Kidney (tissue), 14 donors: ENCODE data around the gene TFB1M. TPM values are rescaled to one million over a fixed set of nuclear protein-coding genes. Genes with fewer than 3 reads are reported as not detected.

Experiments
- DNase-seq, 5 donors: peaks; one replicate each; pipeline ENCODE4 v3.0.0-alpha.2; 2013 to 2020
- FAIRE-seq: peaks from 2 replicates; lab custom pipeline; 2012; peaks lifted over from hg19 to GRCh38; lab: Jason Lieb, UNC
- H3K27ac ChIP-seq, 2 donors: one replicate each; pipeline ENCODE4 v1.7.0; 2013; ENCODE audit warnings: low read depth in 2 of 2, low read length in 2 of 2, inconsistent platforms in 1 of 2
- H3K27me3 ChIP-seq: one replicate; pipeline ENCODE4 v1.7.1; 2013; ENCODE audit warnings: low read length, inconsistent platforms; ENCODE audit not compliant: control insufficient read depth, insufficient read depth
- H3K36me3 ChIP-seq, 3 donors: one replicate each; pipeline versions ENCODE4 v1.7.0 to v1.7.1; 2013; ENCODE audit warnings: low read length in 3 of 3, control low read depth in 1 of 3, inconsistent platforms in 1 of 3; ENCODE audit not compliant: insufficient read depth in 3 of 3, control insufficient read depth in 2 of 3
- H3K4me1 ChIP-seq, 3 donors: one replicate each; pipeline versions ENCODE4 v1.7.0 to v1.7.1; 2013; ENCODE audit warnings: low read length in 3 of 3, inconsistent platforms in 1 of 3, low read depth in 1 of 3; ENCODE audit not compliant: control insufficient read depth in 2 of 3, insufficient read depth in 2 of 3
- H3K4me3 ChIP-seq, 3 donors: one replicate each; pipeline versions ENCODE4 v1.7.0 to v1.8.1; 2013; ENCODE audit warnings: low read length in 3 of 3, control low read depth in 1 of 3, inconsistent platforms in 1 of 3
- H3K9ac ChIP-seq, 3 donors: one replicate each; pipeline versions ENCODE4 v1.7.0 to v1.7.1; 2013; ENCODE audit warnings: low read length in 3 of 3, control low read depth in 1 of 3, inconsistent platforms in 1 of 3
- H3K9me3 ChIP-seq, 3 donors: one replicate each; pipeline versions ENCODE4 v1.7.0 to v1.7.1; 2013; ENCODE audit warnings: low read length in 3 of 3, control low read depth in 1 of 3, inconsistent platforms in 1 of 3; ENCODE audit not compliant: control insufficient read depth in 2 of 3, insufficient read depth in 1 of 3
- intact Hi-C: fragments of 100-400 bp; cut with DNase I; formaldehyde crosslinking; loops from one replicate; pipeline ENCODE4 v1.11.1; 2022
- polyA plus RNA-seq: library from polyadenylated mRNA; stranded (reverse); fragments of 350-450 nt; fragmentation: Illumina TruSeq; extraction: RNeasy Lipid Tissue Mini Kit (QIAGEN cat#74804); gene quantifications from one replicate; pipeline ENCODE4 v1.2.3, GENCODE V29; 2014; ENCODE audit warnings: low read depth, low replicate concordance; ENCODE audit not compliant: insufficient read depth
- total RNA-seq: library from RNA; stranded (reverse); fragmentation: NEBNext Ultra II Directional; extraction: Animal tissue kit (Norgen Biotek cat#: 25700); gene quantifications from one replicate; pipeline ENCODE4 v1.2.1, GENCODE V29; 2021
- TF ChIP-seq, protein P1 (sequence below): IDR thresholded peaks from 3 replicates; pipeline ENCODE4 v1.5.1; 2012; ENCODE audit warnings: mild to moderate bottlenecking, moderate library complexity, borderline replicate concordance; ENCODE audit not compliant: insufficient read depth; ENCODE audit errors: extremely low read depth
- donor health status: control.
- donor health status: control.
- donor health status: control.
- donor health status: control.
- donor health status: control.
- donor health status: DM: yes; HTN: yes; CAD: no.
- donor health status: Normal renal cell carcinoma (clear cell type).

The TFB1M gene
- total and polyA plus RNA-seq, 2 donors from 2014 or later, result 16.3 to 28.1 TPM

DNA sequence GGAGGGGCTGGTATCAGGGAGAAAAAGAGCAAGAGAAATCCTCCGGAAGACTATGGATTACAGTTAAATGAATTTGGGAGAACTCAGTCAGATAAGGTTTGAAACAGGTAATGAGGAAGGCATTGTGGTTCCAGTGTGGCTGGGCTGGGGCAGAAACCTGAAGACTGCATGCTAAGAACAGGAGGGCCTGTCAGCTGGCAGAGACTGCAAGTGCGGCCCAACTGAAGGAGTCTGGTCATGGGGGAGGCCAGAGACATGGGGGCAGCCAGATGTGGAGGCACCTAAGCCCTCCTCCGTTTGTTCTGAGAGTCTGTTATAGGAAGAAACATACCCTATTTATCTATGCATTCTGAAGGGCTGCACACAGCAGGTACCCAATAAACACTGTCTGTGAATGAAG, 16.6 kb downstream of the TFB1M start:
- Histone ChIP-seq H3K4me1 (no peaks in the 10 kb centered on the region), H3K9me3 (no peaks in the 10 kb centered on the region), H3K4me3 (no peak overlapping the region), H3K27me3 (no peaks in the 10 kb centered on the region), H3K27ac (no peak overlapping the region), H3K9ac (no peak overlapping the region), H3K36me3 (peaks cover under 1 to 7% (median 3%) of the 10 kb centered on the region in 3 donors)
- TF ChIP-seq, protein P1, sequence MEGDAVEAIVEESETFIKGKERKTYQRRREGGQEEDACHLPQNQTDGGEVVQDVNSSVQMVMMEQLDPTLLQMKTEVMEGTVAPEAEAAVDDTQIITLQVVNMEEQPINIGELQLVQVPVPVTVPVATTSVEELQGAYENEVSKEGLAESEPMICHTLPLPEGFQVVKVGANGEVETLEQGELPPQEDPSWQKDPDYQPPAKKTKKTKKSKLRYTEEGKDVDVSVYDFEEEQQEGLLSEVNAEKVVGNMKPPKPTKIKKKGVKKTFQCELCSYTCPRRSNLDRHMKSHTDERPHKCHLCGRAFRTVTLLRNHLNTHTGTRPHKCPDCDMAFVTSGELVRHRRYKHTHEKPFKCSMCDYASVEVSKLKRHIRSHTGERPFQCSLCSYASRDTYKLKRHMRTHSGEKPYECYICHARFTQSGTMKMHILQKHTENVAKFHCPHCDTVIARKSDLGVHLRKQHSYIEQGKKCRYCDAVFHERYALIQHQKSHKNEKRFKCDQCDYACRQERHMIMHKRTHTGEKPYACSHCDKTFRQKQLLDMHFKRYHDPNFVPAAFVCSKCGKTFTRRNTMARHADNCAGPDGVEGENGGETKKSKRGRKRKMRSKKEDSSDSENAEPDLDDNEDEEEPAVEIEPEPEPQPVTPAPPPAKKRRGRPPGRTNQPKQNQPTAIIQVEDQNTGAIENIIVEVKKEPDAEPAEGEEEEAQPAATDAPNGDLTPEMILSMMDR, result no peak
- FAIRE-seq (no peak), DNase-seq (no peak)
- intact Hi-C loops, result no loop called here

DNA sequence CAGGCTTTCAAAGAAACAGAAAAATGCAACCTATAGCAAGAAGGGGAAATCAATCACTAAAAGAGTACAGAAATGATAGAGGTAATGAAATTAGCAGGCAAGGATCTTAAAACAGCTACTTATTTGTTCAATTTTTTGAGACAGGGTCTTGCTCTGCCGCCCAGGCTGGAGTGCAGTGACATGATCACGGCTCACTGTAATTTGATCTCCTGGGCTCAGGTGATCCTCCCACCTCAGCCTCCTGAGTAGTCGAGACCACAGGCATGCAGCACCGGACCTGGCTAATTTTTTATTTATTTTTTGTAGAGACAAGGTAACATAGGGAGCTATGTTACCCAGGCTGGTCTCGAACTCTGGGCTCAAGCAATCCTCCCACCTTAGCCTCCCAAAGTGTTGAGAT, 21.6 kb downstream of the TFB1M start:
- no peak for DNase-seq
- Histone ChIP-seq H3K4me1 (no peaks in the 10 kb centered on the region), H3K27ac (no peak overlapping the region), H3K9ac (no peak overlapping the region), H3K9me3 (no peaks in the 10 kb centered on the region), H3K4me3 (no peak overlapping the region), H3K36me3 (peaks cover 4 to 6% (median 5%) of the 10 kb centered on the region in 3 donors), H3K27me3 (no peaks in the 10 kb centered on the region)
- intact Hi-C loops, result no loop called here
- TF ChIP-seq, protein P1, result no peak
- FAIRE-seq, result no peak

DNA sequence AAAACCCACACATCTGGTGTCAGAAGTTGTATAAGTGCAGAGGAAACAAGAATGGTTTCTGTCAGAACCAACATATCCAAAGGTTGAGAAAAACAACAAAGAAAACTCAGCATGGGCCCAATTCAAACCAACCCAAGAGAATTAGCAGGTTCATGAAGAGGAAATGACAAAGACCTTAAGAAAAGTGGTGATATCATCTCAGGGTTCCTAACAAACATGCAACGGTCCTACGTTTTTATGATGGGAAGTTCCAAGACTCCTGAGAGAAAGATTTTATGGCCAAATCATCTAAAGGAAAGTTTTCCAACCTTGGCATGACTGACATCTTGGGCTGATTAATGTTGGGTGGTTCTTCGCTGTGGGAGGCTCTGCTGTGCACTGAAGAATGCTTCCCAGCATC, 23.0 kb downstream of the TFB1M start:
- H3K27me3 ChIP-seq, result no peaks in the 10 kb centered on the region
- H3K9me3 ChIP-seq, result no peaks in the 10 kb centered on the region
- peaks cover 2 to 6% (median 4%) of the 10 kb centered on the region in 3 donors for H3K36me3 ChIP-seq
- intact Hi-C loops, result no loop called here
- H3K4me1 ChIP-seq, result no peaks in the 10 kb centered on the region
- no peak overlapping the region for H3K9ac ChIP-seq
- no peak overlapping the region for H3K4me3 ChIP-seq
- no peak for DNase-seq
- FAIRE-seq, result no peak
- TF ChIP-seq, protein P1, result no peak
- no peak overlapping the region for H3K27ac ChIP-seq

DNA sequence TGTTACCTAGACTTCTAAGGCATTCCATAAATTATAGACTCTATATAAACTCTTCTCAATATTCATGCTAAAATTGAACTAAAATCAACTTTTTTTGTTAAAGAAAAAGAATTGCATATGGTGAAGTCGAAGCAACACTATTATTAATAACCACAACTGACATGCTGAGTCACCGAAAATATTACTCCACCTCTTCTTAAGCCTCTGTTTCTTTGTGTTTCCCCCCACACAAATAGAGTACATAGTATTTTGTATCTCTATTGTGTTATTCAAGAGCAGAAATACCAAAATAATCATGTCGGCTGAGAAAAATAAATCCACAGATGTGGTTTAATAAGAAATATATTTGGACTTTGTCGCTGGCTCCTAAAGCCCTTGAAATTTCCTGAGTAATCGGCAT, 23.8 kb downstream of the TFB1M start:
- Histone ChIP-seq H3K27ac (no peak overlapping the region), H3K9me3 (no peaks in the 10 kb centered on the region), H3K4me1 (no peaks in the 10 kb centered on the region), H3K4me3 (no peak overlapping the region), H3K36me3 (peaks cover 2 to 6% (median 4%) of the 10 kb centered on the region in 3 donors), H3K9ac (no peak overlapping the region), H3K27me3 (no peaks in the 10 kb centered on the region)
- DNase-seq (no peak), FAIRE-seq (no peak)
- TF ChIP-seq, protein P1, result no peak
- intact Hi-C loops, result no loop called here
